OCI-LY7 (cell line): ENCODE measurements around the gene SNAPC1. TPM values are rescaled to one million over a fixed set of nuclear protein-coding genes. Genes with fewer than 3 reads are reported as not detected.

Experiments
- BruUV-seq: library from RNA; stranded (reverse); fragments of 400-500 nt; replicated peaks from 2 replicates; lab custom pipeline; 2021; lab: Mats Ljungman, UMichigan
- CTCF ChIA-PET: fragments of 300-600 bp; sonication (Branson Sonifier 250); formaldehyde crosslinking; loops from one replicate; lab custom pipeline; 2022; ENCODE audit warnings: antibody characterized with exemption; ENCODE audit not compliant: unreplicated experiment; lab: Charles Lee
- POLR2A ChIA-PET: fragments of 300-600 bp; sonication (Branson Sonifier 250); formaldehyde crosslinking; loops from one replicate; lab custom pipeline; 2022; ENCODE audit warnings: antibody characterized with exemption; lab: Charles Lee
- DNase-seq: peaks from one replicate; pipeline ENCODE4 v3.0.0-alpha.2; 2015; ENCODE audit warnings: low spot score
- H2AFZ ChIP-seq: fragments of 200-600 bp; sonication (generic), shearing (Covaris generic); 2 replicates; pipeline ENCODE4 v1.6.1; 2014; ENCODE audit warnings: mild to moderate bottlenecking, antibody characterized with exemption, low read length, moderate library complexity
- H3K27ac ChIP-seq: fragments of 200-600 bp; sonication (generic); 2 replicates; pipeline ENCODE4 v1.5.1; 2014; ENCODE audit warnings: mixed run types, low read depth, mild to moderate bottlenecking, moderate library complexity, low read length, inconsistent platforms; ENCODE audit not compliant: poor library complexity, severe bottlenecking
- H3K36me3 ChIP-seq: fragments of 200-600 bp; sonication (generic); 2 replicates; pipeline ENCODE4 v1.6.1; 2014; ENCODE audit warnings: mild to moderate bottlenecking, antibody characterized with exemption, low read length, moderate library complexity, mixed read lengths; ENCODE audit not compliant: insufficient read depth
- H3K4me1 ChIP-seq: fragments of 200-600 bp; sonication (generic); 2 replicates; pipeline ENCODE4 v1.5.1; 2014; ENCODE audit warnings: mild to moderate bottlenecking, low read length; ENCODE audit not compliant: insufficient read depth, poor library complexity, severe bottlenecking
- H3K4me2 ChIP-seq: fragments of 200-600 bp; sonication (generic); 2 replicates; pipeline ENCODE4 v1.6.1; 2014; ENCODE audit warnings: mild to moderate bottlenecking, low read length
- H3K4me3 ChIP-seq: fragments of 200-600 bp; sonication (generic); 2 replicates; pipeline ENCODE4 v1.5.1; 2014; ENCODE audit warnings: mild to moderate bottlenecking, low read depth, low read length; ENCODE audit not compliant: poor library complexity, severe bottlenecking
- H3K79me2 ChIP-seq: fragments of 200-600 bp; sonication (generic); 2 replicates; pipeline ENCODE4 v1.6.1; 2016; ENCODE audit warnings: low read depth, mild to moderate bottlenecking, low read length, moderate library complexity, mixed read lengths; ENCODE audit not compliant: insufficient read depth
- H3K9me2 ChIP-seq: fragments of 200-600 bp; sonication (generic); 2 replicates; pipeline ENCODE4 v1.6.1; 2016; ENCODE audit warnings: mild to moderate bottlenecking, low read length, mixed read lengths; ENCODE audit not compliant: insufficient read depth
- H3K9me3 ChIP-seq: fragments of 200-600 bp; sonication (generic); 2 replicates; pipeline ENCODE4 v1.6.1; 2014; ENCODE audit warnings: mild to moderate bottlenecking, mixed run types, low read length, mixed read lengths
- H4K20me1 ChIP-seq: fragments of 200-600 bp; sonication (generic); 2 replicates; pipeline ENCODE4 v1.6.1; 2014; ENCODE audit warnings: mild to moderate bottlenecking, antibody characterized with exemption, low read length, moderate library complexity, mixed read lengths; ENCODE audit not compliant: insufficient read depth
- CTCF ChIP-seq: fragments of 200-600 bp; sonication (generic); conservative IDR thresholded peaks from 2 replicates; pipeline ENCODE4 v1.5.1; 2014; ENCODE audit warnings: mild to moderate bottlenecking, antibody characterized with exemption, low read length, moderate library complexity, mixed read lengths
- EZH2phosphoT487 ChIP-seq: fragments of 200-600 bp; sonication (generic); IDR thresholded peaks from 2 replicates; pipeline ENCODE4 v1.6.1; 2018; ENCODE audit warnings: low read depth, borderline replicate concordance, mild to moderate bottlenecking, mixed run types, antibody characterized with exemption, low read length, moderate library complexity, mixed read lengths
- intact Hi-C: fragments of 100-400 bp; cut with micrococcal nuclease; formaldehyde crosslinking; loops from one replicate; pipeline ENCODE4 v1.10.0; 2022; ENCODE audit not compliant: unreplicated experiment
- total RNA-seq, 2 experiments: library from RNA; depleted of rRNA in 1 of 2; stranded (reverse); fragments of >200 nt in 1 of 2; shearing (Covaris generic) in 1 of 2; gene quantifications; 2 replicates each; pipeline ENCODE4 v1.2.3, GENCODE V29; 2014 to 2022

SNAPC1 gene
- total RNA-seq, 2 experiments from 2014 or later: 10.5 to 12.1 TPM

GRCh38 chr14:61737915-61738314, 24.3 kb upstream of the SNAPC1 start:
- no peaks in the 10 kb centered on the region for H4K20me1 ChIP-seq
- no peaks in the 10 kb centered on the region for H3K9me3 ChIP-seq
- H3K9me2 ChIP-seq: no peaks in the 10 kb centered on the region
- H2AFZ ChIP-seq: no peak overlapping the region
- POLR2A ChIA-PET: interaction anchor here (0.8 to 2.8 kb wide), 7 partner anchors 8 to 261 kb away, joined by 3 to 24 read pairs (median 4); no protein-coding TSS in a partner anchor
- H3K27ac ChIP-seq: no peak overlapping the region
- CTCF ChIA-PET: no interaction called here
- H3K4me1 ChIP-seq: peaks cover 8% of the 10 kb centered on the region
- H3K4me3 ChIP-seq: no peak overlapping the region
- H3K79me2 ChIP-seq: peaks cover 12% of the 10 kb centered on the region; the same call in 1 of the 2 replicates
- BruUV-seq: no TSS peak
- intact Hi-C loops: no loop called here
- no peak for DNase-seq
- peaks cover 97% of the 10 kb centered on the region for H3K36me3 ChIP-seq
- no peak overlapping the region for H3K4me2 ChIP-seq
- TF ChIP-seq EZH2phosphoT487 (no peak), CTCF (no peak)

- no peak for DNase-seq
- Histone ChIP-seq H4K20me1 (no peaks in the 10 kb centered on the region), H3K79me2 (peaks cover 9% of the 10 kb centered on the region; the same call in 1 of the 2 replicates), H3K36me3 (peaks cover 98% of the 10 kb centered on the region), H3K4me2 (no peak overlapping the region), H3K4me3 (no peak overlapping the region), H3K4me1 (peaks cover 8% of the 10 kb centered on the region), H3K27ac (no peak overlapping the region), H3K9me2 (no peaks in the 10 kb centered on the region), H2AFZ (no peak overlapping the region), H3K9me3 (no peaks in the 10 kb centered on the region)
- ChIA-PET POLR2A (interaction anchor here (0.6 to 2.8 kb wide), 8 partner anchors 8 to 1776 kb away, joined by 3 to 24 read pairs (median 4); no protein-coding TSS in a partner anchor), CTCF (no interaction called here)
- BruUV-seq: TSS peak; percentile 31
- no peak for TF ChIP-seq CTCF
- TF ChIP-seq EZH2phosphoT487: no peak
- intact Hi-C loops: no loop called here
Observed at GRCh38 chr14:61739133-61739532, 23.1 kb upstream of the SNAPC1 start.

- Histone ChIP-seq H2AFZ (no peak overlapping the region), H3K4me1 (peaks cover 15% of the 10 kb centered on the region), H3K9me3 (no peaks in the 10 kb centered on the region), H3K79me2 (peaks cover 12% of the 10 kb centered on the region; the same call in 1 of the 2 replicates), H3K9me2 (no peaks in the 10 kb centered on the region), H3K27ac (no peak overlapping the region), H4K20me1 (no peaks in the 10 kb centered on the region), H3K36me3 (peaks cover 98% of the 10 kb centered on the region), H3K4me3 (no peak overlapping the region), H3K4me2 (no peak overlapping the region)
- no peak for DNase-seq
- ChIA-PET CTCF (interaction anchor here (1.0 kb wide), 1 partner anchor 19 kb away, joined by 3 read pairs; no protein-coding TSS in a partner anchor), POLR2A (interaction anchor here (0.6 to 1.7 kb wide), 6 partner anchors 8 to 654 kb away, joined by 3 to 14 read pairs (median 6); partner anchors contain the start of gene SNAPC1)
- intact Hi-C loops: no loop called here
- BruUV-seq: no TSS peak
- TF ChIP-seq EZH2phosphoT487: no peak
- no peak for TF ChIP-seq CTCF
Observed at GRCh38 chr14:61742371-61742770, 19.8 kb upstream of the SNAPC1 start.
